Trophoblast cell (in vitro differentiated cells and primary cell): ENCODE data around the gene TOLLIP.

Source experiments
- DNase-seq, 2 donors: peaks; one replicate each; pipeline ENCODE4 v3.0.0-alpha.2; 2016
- H2AFZ ChIP-seq: 2 replicates; pipeline ENCODE4 v1.6.1; 2013; ENCODE audit warnings: low read length, moderate library complexity, mild to moderate bottlenecking; ENCODE audit not compliant: insufficient read depth, poor library complexity
- H2AK5ac ChIP-seq: 2 replicates; pipeline ENCODE4 v1.6.1; 2013; ENCODE audit warnings: mild to moderate bottlenecking, low read length
- H2BK120ac ChIP-seq: 2 replicates; pipeline ENCODE4 v1.6.1; 2013; ENCODE audit warnings: low read length, mild to moderate bottlenecking, moderate library complexity; ENCODE audit not compliant: insufficient read depth, poor library complexity
- H2BK12ac ChIP-seq: 2 replicates; pipeline ENCODE4 v1.6.1; 2013; ENCODE audit warnings: mild to moderate bottlenecking, low read length, moderate library complexity
- H2BK5ac ChIP-seq: 2 replicates; pipeline ENCODE4 v1.6.1; 2013; ENCODE audit warnings: low read length, low read depth, moderate library complexity, mild to moderate bottlenecking; ENCODE audit not compliant: poor library complexity
- H3K14ac ChIP-seq: 2 replicates; pipeline ENCODE4 v1.6.1; 2013; ENCODE audit warnings: mild to moderate bottlenecking, low read length
- H3K18ac ChIP-seq: 2 replicates; pipeline ENCODE4 v1.6.1; 2013; ENCODE audit warnings: mild to moderate bottlenecking, low read length
- H3K23ac ChIP-seq: 2 replicates; pipeline ENCODE4 v1.6.1; 2013; ENCODE audit warnings: low read length
- H3K27ac ChIP-seq: 2 replicates; pipeline ENCODE4 v1.5.1; 2013; ENCODE audit warnings: low read depth, mild to moderate bottlenecking, inconsistent platforms, low read length, moderate library complexity
- H3K27me3 ChIP-seq: 2 replicates; pipeline ENCODE4 v1.6.1; 2013; ENCODE audit warnings: inconsistent platforms, mild to moderate bottlenecking, low read length, moderate library complexity; ENCODE audit not compliant: insufficient read depth
- H3K36me3 ChIP-seq, 2 experiments: 1 replicate in 1 of 2; 2 replicates in 1 of 2; pipeline ENCODE4 v1.6.1; 2013; ENCODE audit warnings: low read length in 2 of 2, mild to moderate bottlenecking in 2 of 2, moderate library complexity in 1 of 2; ENCODE audit not compliant: insufficient read depth in 2 of 2, control insufficient read depth in 1 of 2
- H3K4ac ChIP-seq: 2 replicates; pipeline ENCODE4 v1.6.1; 2013; ENCODE audit warnings: low read depth, mild to moderate bottlenecking, low read length, moderate library complexity
- H3K4me1 ChIP-seq, 2 experiments: 1 replicate in 1 of 2; 2 replicates in 1 of 2; pipeline ENCODE4 v1.6.1; 2013; ENCODE audit warnings: low read length in 2 of 2, mild to moderate bottlenecking in 2 of 2, moderate library complexity in 1 of 2; ENCODE audit not compliant: insufficient read depth in 2 of 2, control insufficient read depth in 1 of 2
- H3K4me2 ChIP-seq: 2 replicates; pipeline ENCODE4 v1.6.1; 2013; ENCODE audit warnings: inconsistent platforms, mild to moderate bottlenecking, low read length, moderate library complexity
- H3K4me3 ChIP-seq: 2 replicates; pipeline ENCODE4 v1.5.1; 2013; ENCODE audit warnings: mild to moderate bottlenecking, low read depth, low read length, inconsistent platforms
- H3K79me1 ChIP-seq: one replicate; pipeline ENCODE4 v1.6.1; 2013; ENCODE audit warnings: low read length
- H3K79me2 ChIP-seq: 2 replicates; pipeline ENCODE4 v1.6.1; 2013; ENCODE audit warnings: low read length, mild to moderate bottlenecking; ENCODE audit not compliant: control insufficient read depth, insufficient read depth, poor library complexity
- H3K9ac ChIP-seq: 2 replicates; pipeline ENCODE4 v1.6.1; 2013; ENCODE audit warnings: mild to moderate bottlenecking, low read length
- H3K9me3 ChIP-seq: 2 replicates; pipeline ENCODE4 v1.6.1; 2013; ENCODE audit warnings: low read depth, mild to moderate bottlenecking, control low read depth, inconsistent platforms, low read length; ENCODE audit not compliant: insufficient read depth
- H4K12ac ChIP-seq: 2 replicates; pipeline ENCODE4 v1.6.1; 2013; ENCODE audit warnings: low read depth, mild to moderate bottlenecking, low read length, moderate library complexity
- H4K8ac ChIP-seq: 2 replicates; pipeline ENCODE4 v1.6.1; 2013; ENCODE audit warnings: low read depth, mild to moderate bottlenecking, low read length, moderate library complexity
- H4K91ac ChIP-seq: one replicate; pipeline ENCODE4 v1.6.1; 2013; ENCODE audit warnings: low read depth, mild to moderate bottlenecking, low read length, moderate library complexity
- WGBS: extraction: QIAGEN DNeasy Blood & Tissue Kit; methylation state at CpG from one replicate; pipeline ENCODE4 v1.1.7; 2013; ENCODE audit warnings: missing lambda C conversion rate; ENCODE audit not compliant: insufficient read length, insufficient coverage; ENCODE audit errors: extremely low coverage; 5-methylcytosine and 5-hydroxymethylcytosine counted together

TOLLIP gene

GRCh38 chr11:1333860-1334259 is 24.4 kb upstream of the TOLLIP start:
- Histone ChIP-seq H2AFZ (no peak overlapping the region), H3K4me2 (no peak overlapping the region), H3K27ac (no peak overlapping the region), H4K12ac (no peak overlapping the region), H2BK5ac (no peak overlapping the region), H3K14ac (no peak overlapping the region), H2AK5ac (no peak overlapping the region), H4K8ac (no peak overlapping the region), H4K91ac (no peak overlapping the region), H3K23ac (no peak overlapping the region), H2BK120ac (no peak overlapping the region), H3K18ac (no peak overlapping the region), H3K4me1 (peaks cover 0 to 2% of the 10 kb centered on the region in 2 experiments), H3K9ac (no peak overlapping the region), H3K36me3 (no peaks in the 10 kb centered on the region), H3K27me3 (peaks cover 16% of the 10 kb centered on the region), H3K4ac (no peak overlapping the region), H3K9me3 (peaks cover 14% of the 10 kb centered on the region), H3K79me2 (no peaks in the 10 kb centered on the region), H2BK12ac (no peak overlapping the region), H3K4me3 (no peak overlapping the region), H3K79me1 (no peaks in the 10 kb centered on the region)
- no peak for DNase-seq
- no CpG with 5 or more reads among the region's 10 CpGs for WGBS

DNA sequence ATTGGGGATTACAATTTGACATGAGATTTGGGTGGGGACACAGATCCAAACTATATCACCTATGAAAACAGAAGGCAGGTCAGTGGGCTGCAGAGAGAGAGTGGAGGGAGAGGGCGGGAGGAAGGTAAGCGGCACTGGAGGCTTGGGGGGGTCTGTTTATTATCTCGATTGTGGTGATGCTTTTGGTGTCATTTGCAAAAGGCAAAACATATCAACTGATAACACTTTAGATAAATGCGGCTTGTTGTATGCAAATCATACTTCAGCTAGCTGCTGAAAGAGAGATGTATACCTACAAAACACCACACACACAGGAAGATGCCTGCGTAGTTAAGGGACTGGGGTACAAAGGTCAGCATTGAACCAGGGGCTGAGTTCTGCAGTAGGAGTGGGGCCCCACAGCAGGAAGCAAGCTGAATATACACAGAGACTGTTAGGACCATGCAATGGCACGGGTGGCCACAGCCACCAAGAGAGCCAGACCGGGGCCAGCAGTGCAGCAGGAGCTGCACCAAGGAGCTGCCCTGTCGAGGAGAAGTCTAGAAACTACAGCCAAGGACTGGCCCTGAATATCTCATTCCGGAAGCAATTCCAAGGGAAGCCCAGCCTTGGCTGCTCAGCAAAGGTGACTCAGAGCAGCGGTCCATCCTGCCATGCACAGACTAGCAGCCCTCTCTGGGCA is 23.8 kb upstream of the TOLLIP start:
- no peak overlapping the region for H4K12ac ChIP-seq
- H3K79me1 ChIP-seq: no peaks in the 10 kb centered on the region
- H3K4me3 ChIP-seq: no peak overlapping the region
- no peaks in the 10 kb centered on the region for H3K36me3 ChIP-seq
- no peak overlapping the region for H3K23ac ChIP-seq
- H3K14ac ChIP-seq: no peak overlapping the region
- peaks cover 16% of the 10 kb centered on the region for H3K27me3 ChIP-seq
- no peak overlapping the region for H4K91ac ChIP-seq
- H3K9me3 ChIP-seq: peaks cover 8% of the 10 kb centered on the region
- H3K79me2 ChIP-seq: no peaks in the 10 kb centered on the region
- no peak overlapping the region for H2BK5ac ChIP-seq
- H3K18ac ChIP-seq: no peak overlapping the region
- no peak overlapping the region for H2BK12ac ChIP-seq
- H3K4me2 ChIP-seq: no peak overlapping the region
- no peak for DNase-seq
- H3K27ac ChIP-seq: no peak overlapping the region
- no peak overlapping the region for H4K8ac ChIP-seq
- no peak overlapping the region for H2AFZ ChIP-seq
- H3K4ac ChIP-seq: no peak overlapping the region
- H2AK5ac ChIP-seq: no peak overlapping the region
- no peak overlapping the region for H2BK120ac ChIP-seq
- WGBS: no CpG with 5 or more reads among the region's 10 CpGs
- H3K9ac ChIP-seq: no peak overlapping the region
- H3K4me1 ChIP-seq: peaks cover 0 to 2% of the 10 kb centered on the region in 2 experiments

- peaks cover 4% of the 10 kb centered on the region for H3K9me3 ChIP-seq
- H3K27ac ChIP-seq: no peak overlapping the region
- no peak for DNase-seq
- H3K4me2 ChIP-seq: no peak overlapping the region
- H3K4me3 ChIP-seq: no peak overlapping the region
- no peak overlapping the region for H3K4ac ChIP-seq
- no peak overlapping the region for H2BK5ac ChIP-seq
- H2BK12ac ChIP-seq: no peak overlapping the region
- H4K91ac ChIP-seq: no peak overlapping the region
- H3K27me3 ChIP-seq: peaks cover under 1% of the 10 kb centered on the region
- H3K36me3 ChIP-seq: no peaks in the 10 kb centered on the region
- H3K79me2 ChIP-seq: no peaks in the 10 kb centered on the region
- no peak overlapping the region for H2AK5ac ChIP-seq
- H2AFZ ChIP-seq: no peak overlapping the region
- H3K23ac ChIP-seq: no peak overlapping the region
- H4K12ac ChIP-seq: no peak overlapping the region
- H3K79me1 ChIP-seq: no peaks in the 10 kb centered on the region
- no peak overlapping the region for H4K8ac ChIP-seq
- no peak overlapping the region for H3K14ac ChIP-seq
- no peak overlapping the region for H3K18ac ChIP-seq
- H3K4me1 ChIP-seq: no peaks in the 10 kb centered on the region
- H3K9ac ChIP-seq: no peak overlapping the region
- H2BK120ac ChIP-seq: no peak overlapping the region
- no CpG with 5 or more reads among the region's 6 CpGs for WGBS
These were observed 21.0 kb upstream of the TOLLIP start for GRCh38 chr11:1330473-1330872.

DNA sequence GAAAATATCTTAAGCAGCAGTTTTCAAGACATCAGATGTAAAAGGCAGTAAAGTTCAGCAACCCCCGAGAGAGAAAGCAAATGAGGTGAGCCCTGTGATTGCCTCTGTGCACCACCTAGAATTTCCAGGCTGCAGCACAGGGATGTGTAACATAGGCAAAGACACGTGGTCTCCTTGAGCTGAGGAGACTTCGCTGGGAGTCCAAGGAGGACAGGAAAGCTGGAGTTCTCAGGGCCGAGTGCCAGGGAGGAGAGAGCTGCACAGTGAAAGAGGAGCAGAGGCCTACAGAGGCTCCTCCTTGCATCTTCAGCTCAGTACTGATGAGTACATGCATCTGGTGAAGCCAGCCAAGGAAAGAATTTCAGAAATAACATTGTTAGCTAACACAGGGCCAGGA is 17.6 kb upstream of the TOLLIP start:
- no peaks in the 10 kb centered on the region for H3K4me1 ChIP-seq
- no peak overlapping the region for H3K4me2 ChIP-seq
- no peak overlapping the region for H2BK5ac ChIP-seq
- H3K9me3 ChIP-seq: peaks cover 3% of the 10 kb centered on the region
- no peaks in the 10 kb centered on the region for H3K36me3 ChIP-seq
- no peak overlapping the region for H2AK5ac ChIP-seq
- no peaks in the 10 kb centered on the region for H3K79me1 ChIP-seq
- H3K27me3 ChIP-seq: no peaks in the 10 kb centered on the region
- H2BK12ac ChIP-seq: no peak overlapping the region
- no peak overlapping the region for H4K8ac ChIP-seq
- H3K23ac ChIP-seq: no peak overlapping the region
- H3K18ac ChIP-seq: no peak overlapping the region
- H3K4ac ChIP-seq: no peak overlapping the region
- no peak overlapping the region for H3K14ac ChIP-seq
- DNase-seq: no peak
- H2AFZ ChIP-seq: no peak overlapping the region
- H3K4me3 ChIP-seq: no peak overlapping the region
- H3K9ac ChIP-seq: no peak overlapping the region
- no peaks in the 10 kb centered on the region for H3K79me2 ChIP-seq
- no peak overlapping the region for H3K27ac ChIP-seq
- no peak overlapping the region for H2BK120ac ChIP-seq
- no CpG with 5 or more reads among the region's 4 CpGs for WGBS
- no peak overlapping the region for H4K91ac ChIP-seq
- H4K12ac ChIP-seq: no peak overlapping the region
